Liver (tissue), 9 donors: ENCODE data around the gene SLC5A5. TPM values are rescaled to one million over a fixed set of nuclear protein-coding genes. Genes with fewer than 3 reads are reported as not detected.

Experiments used
- DNase-seq: peaks from one replicate; pipeline ENCODE4 v3.0.0-alpha.2; 2017; ENCODE audit warnings: low spot score
- H3K27ac ChIP-seq, 2 donors: one replicate each; pipeline ENCODE4 v1.7.0; 2013; ENCODE audit warnings: inconsistent platforms in 2 of 2, low read length in 2 of 2, control low read depth in 1 of 2, low read depth in 1 of 2, mild to moderate bottlenecking in 1 of 2
- H3K27me3 ChIP-seq, 4 donors: one replicate each; pipeline versions ENCODE4 v1.6.1 to v1.7.0; 2013; ENCODE audit warnings: low read length in 3 of 4, inconsistent platforms in 1 of 4, mild to moderate bottlenecking in 1 of 4, moderate library complexity in 1 of 4; ENCODE audit not compliant: control insufficient read depth in 4 of 4, insufficient read depth in 4 of 4
- H3K36me3 ChIP-seq, 4 donors: one replicate each; pipeline versions ENCODE4 v1.6.1 to v1.7.0; 2013; ENCODE audit warnings: low read length in 3 of 4, mild to moderate bottlenecking in 3 of 4, low read depth in 1 of 4, moderate library complexity in 1 of 4; ENCODE audit not compliant: control insufficient read depth in 4 of 4, insufficient read depth in 3 of 4
- H3K4me1 ChIP-seq, 4 donors: one replicate each; pipeline versions ENCODE4 v1.6.1 to v1.7.0; 2013; ENCODE audit warnings: low read length in 3 of 4, mild to moderate bottlenecking in 3 of 4, moderate library complexity in 1 of 4; ENCODE audit not compliant: control insufficient read depth in 4 of 4, insufficient read depth in 4 of 4
- H3K4me3 ChIP-seq, 3 donors: one replicate each; pipeline versions ENCODE4 v1.6.1 to v1.7.0; 2013; ENCODE audit warnings: low read length in 3 of 3, control low read depth in 1 of 3, low read depth in 1 of 3, mild to moderate bottlenecking in 1 of 3
- H3K9ac ChIP-seq, 2 donors: one replicate each; pipeline ENCODE4 v1.7.0; 2013; ENCODE audit warnings: low read length in 2 of 2, mild to moderate bottlenecking in 2 of 2, moderate library complexity in 2 of 2, control low read depth in 1 of 2, low read depth in 1 of 2
- H3K9me3 ChIP-seq, 4 donors: one replicate each; pipeline versions ENCODE4 v1.6.1 to v1.7.0; 2013; ENCODE audit warnings: low read length in 3 of 4; ENCODE audit not compliant: control insufficient read depth in 4 of 4
- EGR1 ChIP-seq, 2 donors: IDR thresholded peaks; 2 replicates each; pipeline ENCODE4 v1.6.1; 2016 to 2018; ENCODE audit warnings: antibody characterized with exemption in 2 of 2, low read depth in 2 of 2
- FOXA1 ChIP-seq: IDR thresholded peaks from 2 replicates; pipeline ENCODE4 v1.6.1; 2016; ENCODE audit warnings: antibody characterized with exemption
- FOXA2 ChIP-seq: IDR thresholded peaks from 2 replicates; pipeline ENCODE4 v1.6.1; 2016; ENCODE audit warnings: antibody characterized with exemption
- GABPA ChIP-seq, 2 donors: IDR thresholded peaks in 1 of 2; conservative IDR thresholded peaks in 1 of 2; 2 replicates each; pipeline ENCODE4 v1.6.1; 2016; ENCODE audit warnings: antibody characterized with exemption in 2 of 2, mild to moderate bottlenecking in 1 of 2, moderate library complexity in 1 of 2
- HNF4A ChIP-seq, 2 donors: conservative IDR thresholded peaks; 2 replicates each; pipeline ENCODE4 v1.6.1; 2016; ENCODE audit warnings: antibody characterized with exemption in 2 of 2, mild to moderate bottlenecking in 2 of 2
- HNF4G ChIP-seq: IDR thresholded peaks from 2 replicates; pipeline ENCODE4 v1.6.1; 2016; ENCODE audit warnings: antibody characterized with exemption
- JUND ChIP-seq, 2 donors: IDR thresholded peaks; 2 replicates each; pipeline ENCODE4 v1.6.1; 2016; ENCODE audit warnings: antibody characterized with exemption in 2 of 2
- NR2F2 ChIP-seq: IDR thresholded peaks from 2 replicates; pipeline ENCODE4 v1.6.1; 2016; ENCODE audit warnings: antibody characterized with exemption
- RAD21 ChIP-seq, 2 donors: IDR thresholded peaks; 2 replicates each; pipeline ENCODE4 v1.6.1; 2016; ENCODE audit warnings: antibody characterized with exemption in 2 of 2, mild to moderate bottlenecking in 2 of 2
- RXRA ChIP-seq, 2 donors: IDR thresholded peaks; 2 replicates each; pipeline ENCODE4 v1.6.1; 2017 to 2018; ENCODE audit warnings: antibody characterized with exemption in 2 of 2, mild to moderate bottlenecking in 1 of 2
- SP1 ChIP-seq: IDR thresholded peaks from 2 replicates; pipeline ENCODE4 v1.6.1; 2018; ENCODE audit warnings: antibody characterized with exemption, mild to moderate bottlenecking
- TAF1 ChIP-seq: conservative IDR thresholded peaks from 2 replicates; pipeline ENCODE4 v1.6.1; 2016; ENCODE audit warnings: antibody characterized with exemption, mild to moderate bottlenecking
- YY1 ChIP-seq: IDR thresholded peaks from 2 replicates; pipeline ENCODE4 v1.6.1; 2016; ENCODE audit warnings: antibody characterized with exemption, mild to moderate bottlenecking
- WGBS: extraction: QIAGEN DNeasy Blood & Tissue Kit; methylation state at CpG from one replicate; pipeline ENCODE4 v1.1.7; 2013; 5-methylcytosine and 5-hydroxymethylcytosine counted together
- polyA plus RNA-seq, 2 donors: library from polyadenylated mRNA; stranded (reverse) in 1 of 2; unstranded in 1 of 2; fragments of 200-250 nt in 1 of 2; fragments of >200 nt in 1 of 2; fragmentation: Nextera tagmentation in 1 of 2; extraction: Ambion mirVana in 1 of 2; gene quantifications; one replicate each; pipeline versions ENCODE4 v1.2.1 to v1.2.3, GENCODE V29; 2013 to 2015
- total RNA-seq, 2 donors: library from RNA; depleted of rRNA; stranded (reverse); fragments of >200 nt; gene quantifications; one replicate each; pipeline ENCODE4 v1.2.3, GENCODE V29; 2014
- TF ChIP-seq, protein P1 (sequence below): fragments of 150-350 bp; IDR thresholded peaks from 2 replicates; pipeline ENCODE4 v1.5.1; 2017; ENCODE audit warnings: improper control_type of control experiment, low read depth, low read length; ENCODE audit not compliant: missing input control
- TF ChIP-seq, protein P2 (sequence below): IDR thresholded peaks from 2 replicates; pipeline ENCODE4 v1.6.1; 2016; ENCODE audit warnings: antibody characterized with exemption
- TF ChIP-seq, protein P3 (sequence below): IDR thresholded peaks from 2 replicates; pipeline ENCODE4 v1.6.1; 2016; ENCODE audit warnings: antibody characterized with exemption
- TF ChIP-seq, protein P4 (sequence below): IDR thresholded peaks from 2 replicates; pipeline ENCODE4 v1.6.1; 2016; ENCODE audit warnings: antibody characterized with exemption, mild to moderate bottlenecking
- TF ChIP-seq, protein P5 (sequence below): IDR thresholded peaks from 2 replicates; pipeline ENCODE4 v1.6.1; 2016; ENCODE audit warnings: antibody characterized with exemption
- donor health status: healthy.
- donor health status: healthy.
- donor health status: healthy.
- donor health status: healthy.
- donor health status: healthy.

Gene SLC5A5
- total and polyA plus RNA-seq, 4 donors = 0.09 TPM; not detected in 3

DNA sequence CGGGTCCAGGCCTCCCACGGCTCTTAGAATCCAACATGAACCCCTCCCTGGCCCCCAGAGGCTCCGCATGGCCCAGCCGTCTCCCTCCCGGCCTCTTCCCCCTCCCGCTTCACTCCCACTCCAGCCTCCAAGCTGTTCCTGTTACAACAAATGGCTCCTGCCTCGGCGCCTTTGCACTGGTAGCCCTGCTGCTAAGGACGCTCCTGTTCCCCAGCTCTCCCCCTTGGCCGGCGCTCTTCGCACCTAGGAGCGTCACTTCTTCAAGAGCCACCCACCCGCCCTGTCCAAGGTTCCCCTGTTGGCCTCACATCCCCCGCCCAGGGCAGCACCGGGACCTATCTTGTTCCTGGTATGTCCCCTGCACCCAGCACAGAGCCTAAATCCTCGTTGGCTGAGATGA lies 70.4 kb downstream of the SLC5A5 start:
- H3K27me3 ChIP-seq = no peaks in the 10 kb centered on the region
- no peak for DNase-seq
- no peaks in the 10 kb centered on the region for H3K9me3 ChIP-seq
- H3K4me3 ChIP-seq = no peak overlapping the region
- no peak overlapping the region for H3K27ac ChIP-seq
- no peak for TF ChIP-seq RXRA (IDR thresholded peaks at IDR 0.05)
- no peak for TF ChIP-seq FOXA1
- TF ChIP-seq YY1 = no peak
- TF ChIP-seq RAD21 (IDR thresholded peaks at IDR 0.05) = no peak
- no peak for TF ChIP-seq SP1
- TF ChIP-seq, protein P1, sequence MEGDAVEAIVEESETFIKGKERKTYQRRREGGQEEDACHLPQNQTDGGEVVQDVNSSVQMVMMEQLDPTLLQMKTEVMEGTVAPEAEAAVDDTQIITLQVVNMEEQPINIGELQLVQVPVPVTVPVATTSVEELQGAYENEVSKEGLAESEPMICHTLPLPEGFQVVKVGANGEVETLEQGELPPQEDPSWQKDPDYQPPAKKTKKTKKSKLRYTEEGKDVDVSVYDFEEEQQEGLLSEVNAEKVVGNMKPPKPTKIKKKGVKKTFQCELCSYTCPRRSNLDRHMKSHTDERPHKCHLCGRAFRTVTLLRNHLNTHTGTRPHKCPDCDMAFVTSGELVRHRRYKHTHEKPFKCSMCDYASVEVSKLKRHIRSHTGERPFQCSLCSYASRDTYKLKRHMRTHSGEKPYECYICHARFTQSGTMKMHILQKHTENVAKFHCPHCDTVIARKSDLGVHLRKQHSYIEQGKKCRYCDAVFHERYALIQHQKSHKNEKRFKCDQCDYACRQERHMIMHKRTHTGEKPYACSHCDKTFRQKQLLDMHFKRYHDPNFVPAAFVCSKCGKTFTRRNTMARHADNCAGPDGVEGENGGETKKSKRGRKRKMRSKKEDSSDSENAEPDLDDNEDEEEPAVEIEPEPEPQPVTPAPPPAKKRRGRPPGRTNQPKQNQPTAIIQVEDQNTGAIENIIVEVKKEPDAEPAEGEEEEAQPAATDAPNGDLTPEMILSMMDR = no peak
- no peak for TF ChIP-seq HNF4A (conservative IDR thresholded peaks at IDR 0.05)
- TF ChIP-seq, protein P2, sequence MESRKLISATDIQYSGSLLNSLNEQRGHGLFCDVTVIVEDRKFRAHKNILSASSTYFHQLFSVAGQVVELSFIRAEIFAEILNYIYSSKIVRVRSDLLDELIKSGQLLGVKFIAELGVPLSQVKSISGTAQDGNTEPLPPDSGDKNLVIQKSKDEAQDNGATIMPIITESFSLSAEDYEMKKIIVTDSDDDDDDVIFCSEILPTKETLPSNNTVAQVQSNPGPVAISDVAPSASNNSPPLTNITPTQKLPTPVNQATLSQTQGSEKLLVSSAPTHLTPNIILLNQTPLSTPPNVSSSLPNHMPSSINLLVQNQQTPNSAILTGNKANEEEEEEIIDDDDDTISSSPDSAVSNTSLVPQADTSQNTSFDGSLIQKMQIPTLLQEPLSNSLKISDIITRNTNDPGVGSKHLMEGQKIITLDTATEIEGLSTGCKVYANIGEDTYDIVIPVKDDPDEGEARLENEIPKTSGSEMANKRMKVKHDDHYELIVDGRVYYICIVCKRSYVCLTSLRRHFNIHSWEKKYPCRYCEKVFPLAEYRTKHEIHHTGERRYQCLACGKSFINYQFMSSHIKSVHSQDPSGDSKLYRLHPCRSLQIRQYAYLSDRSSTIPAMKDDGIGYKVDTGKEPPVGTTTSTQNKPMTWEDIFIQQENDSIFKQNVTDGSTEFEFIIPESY = no peak
- no peak for TF ChIP-seq TAF1
- TF ChIP-seq EGR1 (IDR thresholded peaks at IDR 0.05; ENCODE audit: low read depth in 2 of 2) = no peak
- TF ChIP-seq, protein P3, sequence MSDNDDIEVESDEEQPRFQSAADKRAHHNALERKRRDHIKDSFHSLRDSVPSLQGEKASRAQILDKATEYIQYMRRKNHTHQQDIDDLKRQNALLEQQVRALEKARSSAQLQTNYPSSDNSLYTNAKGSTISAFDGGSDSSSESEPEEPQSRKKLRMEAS = no peak
- TF ChIP-seq NR2F2 = no peak
- no peak for TF ChIP-seq JUND (IDR thresholded peaks at IDR 0.05)
- no peak for TF ChIP-seq FOXA2
- TF ChIP-seq, protein P4, sequence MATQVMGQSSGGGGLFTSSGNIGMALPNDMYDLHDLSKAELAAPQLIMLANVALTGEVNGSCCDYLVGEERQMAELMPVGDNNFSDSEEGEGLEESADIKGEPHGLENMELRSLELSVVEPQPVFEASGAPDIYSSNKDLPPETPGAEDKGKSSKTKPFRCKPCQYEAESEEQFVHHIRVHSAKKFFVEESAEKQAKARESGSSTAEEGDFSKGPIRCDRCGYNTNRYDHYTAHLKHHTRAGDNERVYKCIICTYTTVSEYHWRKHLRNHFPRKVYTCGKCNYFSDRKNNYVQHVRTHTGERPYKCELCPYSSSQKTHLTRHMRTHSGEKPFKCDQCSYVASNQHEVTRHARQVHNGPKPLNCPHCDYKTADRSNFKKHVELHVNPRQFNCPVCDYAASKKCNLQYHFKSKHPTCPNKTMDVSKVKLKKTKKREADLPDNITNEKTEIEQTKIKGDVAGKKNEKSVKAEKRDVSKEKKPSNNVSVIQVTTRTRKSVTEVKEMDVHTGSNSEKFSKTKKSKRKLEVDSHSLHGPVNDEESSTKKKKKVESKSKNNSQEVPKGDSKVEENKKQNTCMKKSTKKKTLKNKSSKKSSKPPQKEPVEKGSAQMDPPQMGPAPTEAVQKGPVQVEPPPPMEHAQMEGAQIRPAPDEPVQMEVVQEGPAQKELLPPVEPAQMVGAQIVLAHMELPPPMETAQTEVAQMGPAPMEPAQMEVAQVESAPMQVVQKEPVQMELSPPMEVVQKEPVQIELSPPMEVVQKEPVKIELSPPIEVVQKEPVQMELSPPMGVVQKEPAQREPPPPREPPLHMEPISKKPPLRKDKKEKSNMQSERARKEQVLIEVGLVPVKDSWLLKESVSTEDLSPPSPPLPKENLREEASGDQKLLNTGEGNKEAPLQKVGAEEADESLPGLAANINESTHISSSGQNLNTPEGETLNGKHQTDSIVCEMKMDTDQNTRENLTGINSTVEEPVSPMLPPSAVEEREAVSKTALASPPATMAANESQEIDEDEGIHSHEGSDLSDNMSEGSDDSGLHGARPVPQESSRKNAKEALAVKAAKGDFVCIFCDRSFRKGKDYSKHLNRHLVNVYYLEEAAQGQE = no peak
- TF ChIP-seq, protein P5, sequence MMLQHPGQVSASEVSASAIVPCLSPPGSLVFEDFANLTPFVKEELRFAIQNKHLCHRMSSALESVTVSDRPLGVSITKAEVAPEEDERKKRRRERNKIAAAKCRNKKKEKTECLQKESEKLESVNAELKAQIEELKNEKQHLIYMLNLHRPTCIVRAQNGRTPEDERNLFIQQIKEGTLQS = no peak
- TF ChIP-seq GABPA (IDR thresholded peaks at IDR 0.05 in 1 of 2, conservative IDR thresholded peaks at IDR 0.05 in 1 of 2) = no peak
- TF ChIP-seq HNF4G = no peak
- no peak overlapping the region for H3K9ac ChIP-seq
- H3K4me1 ChIP-seq = peaks cover under 1 to 3% (median under 1%) of the 10 kb centered on the region in 4 donors
- WGBS = 92% methylated on average over 17 of the region's 17 CpGs
- peaks cover 0 to 8% (median 4%) of the 10 kb centered on the region in 4 donors for H3K36me3 ChIP-seq
